NK-92 treated with Interleukin-12 subunit alpha and Interleukin-12 subunit beta, amount 100 ng/mL, for 24 hours (cell line): Measurements from ENCODE around the gene REM2.
"Not testable (repeated sequence)": the region's sequence is repeated elsewhere in the genome, so short reads cannot be mapped to it uniquely, and the experiment has no call there.

Experiments used
- DNase-seq: peaks from one replicate; lab custom pipeline; 2025; lab: John Stamatoyannopoulos, UW

Gene REM2

DNA sequence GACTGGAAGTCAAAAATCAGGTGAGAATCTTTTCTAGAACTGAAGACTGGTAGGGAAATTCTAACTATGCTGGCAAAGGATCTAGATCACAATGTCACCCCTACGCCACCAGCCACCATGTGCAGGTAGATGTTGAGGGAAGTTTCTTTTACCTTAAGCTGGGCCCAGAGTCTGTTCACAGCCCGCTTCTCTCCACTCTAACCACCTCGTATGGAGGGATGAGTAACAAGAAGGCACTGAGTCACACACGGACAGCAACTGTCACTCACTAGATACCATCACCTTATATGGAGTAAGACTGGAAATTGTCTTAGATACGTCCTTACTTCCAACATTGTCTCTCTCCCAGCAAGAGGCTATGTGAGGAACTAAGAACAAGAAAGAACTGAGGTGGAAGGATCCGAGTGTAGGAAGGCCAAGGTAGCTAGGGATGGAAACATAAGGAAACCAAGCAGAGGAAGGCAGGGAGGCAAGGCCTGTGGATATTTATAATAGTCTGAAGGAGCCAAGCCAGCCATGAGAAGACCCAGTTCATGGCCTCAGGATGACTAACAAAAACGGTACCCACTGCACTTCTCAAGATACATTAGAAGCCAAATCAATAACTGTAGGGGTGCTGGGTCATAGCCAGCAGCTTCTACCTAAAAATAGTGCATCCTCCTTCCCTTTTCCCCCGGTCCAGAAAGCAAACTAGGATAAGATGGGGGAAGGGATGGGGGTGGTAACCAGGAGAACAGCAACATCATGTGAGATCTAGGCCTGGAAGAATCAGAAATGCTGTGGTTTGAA, 15.5 kb downstream of the REM2 start:
- DNase-seq = no peak

DNA sequence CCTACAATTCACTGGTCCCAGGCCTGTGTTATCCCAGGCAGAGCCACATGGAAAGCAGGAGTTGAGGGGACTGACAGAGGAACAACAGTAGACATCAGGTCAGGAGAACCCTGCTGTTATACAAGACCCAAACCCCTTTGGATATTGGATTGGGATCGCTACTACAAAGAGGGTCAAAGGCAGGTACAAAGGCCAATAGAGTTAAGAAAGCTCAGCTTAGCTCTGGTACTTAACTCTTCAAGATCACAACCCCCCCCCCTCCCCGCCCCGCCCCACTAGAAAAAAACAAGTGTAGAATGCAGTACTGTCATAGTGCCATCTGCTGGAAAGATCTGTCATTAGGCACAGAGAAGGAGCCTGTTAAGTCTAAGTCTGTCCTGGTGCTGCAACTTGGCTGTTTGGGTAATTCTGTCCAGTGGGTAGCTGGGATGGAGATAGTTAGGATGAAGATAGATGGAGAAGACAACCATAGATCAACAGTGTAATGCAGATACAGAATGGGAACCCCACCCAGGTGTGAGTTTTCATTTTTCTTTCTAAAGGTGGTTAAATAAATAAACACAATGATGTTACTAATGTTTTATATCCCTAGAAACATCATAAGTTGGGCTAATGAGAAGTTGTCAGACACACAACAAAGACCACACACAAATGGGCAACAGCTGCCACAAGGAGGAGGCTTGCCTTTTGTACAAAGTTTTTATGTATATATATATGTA, 17.2 kb downstream of the REM2 start:
- no peak for DNase-seq

DNA sequence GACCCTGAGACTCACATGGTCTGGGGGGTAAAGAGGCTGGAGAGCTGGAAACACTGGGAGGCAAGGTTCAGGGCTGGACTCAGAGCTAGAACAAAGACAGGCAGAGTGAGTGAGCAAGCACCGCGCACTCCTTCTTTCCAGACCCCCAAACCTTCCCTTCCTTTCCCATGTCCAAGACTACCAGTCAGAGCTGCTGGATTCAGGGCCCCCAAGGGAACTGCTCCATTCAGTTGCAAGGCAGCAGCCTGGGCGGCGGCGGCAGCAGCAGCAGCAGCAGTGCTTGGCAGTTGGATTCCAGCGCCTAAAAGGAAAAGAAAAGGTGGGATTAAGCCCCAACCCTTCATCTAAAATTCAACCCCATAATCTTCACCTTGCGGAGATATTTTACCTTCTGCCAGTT, 18.8 kb downstream of the REM2 start:
- DNase-seq = no peak

DNA sequence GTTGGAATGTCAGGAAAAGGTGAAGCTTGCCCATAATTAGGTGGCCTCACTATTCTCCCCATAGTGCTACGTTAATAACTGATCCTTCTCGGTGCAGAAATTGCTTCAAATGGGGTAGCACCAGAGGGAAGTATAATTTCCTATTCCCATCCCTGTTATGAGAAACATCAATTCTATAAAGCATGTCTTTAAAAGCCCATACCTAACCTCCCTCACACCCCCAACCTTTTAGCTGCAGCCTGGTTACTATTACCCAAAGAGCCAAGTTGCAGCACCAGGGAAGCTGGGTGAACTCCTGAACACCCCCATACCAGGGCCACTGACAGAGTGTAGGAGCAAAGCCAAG, 20.7 kb downstream of the REM2 start:
- no peak for DNase-seq

DNA sequence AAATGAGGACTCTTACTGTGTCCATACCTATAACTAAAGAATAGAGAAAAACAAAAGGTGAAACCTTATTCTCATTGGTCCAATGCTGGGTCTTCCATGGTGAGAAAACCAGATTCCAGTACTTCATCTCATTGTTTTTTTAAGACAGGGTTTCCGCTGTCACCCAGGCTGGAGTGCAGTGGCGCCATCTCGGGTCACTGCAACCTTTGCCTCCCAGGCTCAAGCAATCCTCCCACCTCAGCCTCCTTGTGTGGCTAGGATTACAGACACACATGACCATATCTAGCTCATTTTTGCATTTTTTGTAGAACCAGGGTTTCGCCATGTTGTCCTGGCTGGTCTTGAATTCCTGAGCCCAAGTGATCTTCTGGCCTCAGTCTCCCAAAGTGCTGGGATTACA, 22.6 kb downstream of the REM2 start:
- DNase-seq = no peak

DNA sequence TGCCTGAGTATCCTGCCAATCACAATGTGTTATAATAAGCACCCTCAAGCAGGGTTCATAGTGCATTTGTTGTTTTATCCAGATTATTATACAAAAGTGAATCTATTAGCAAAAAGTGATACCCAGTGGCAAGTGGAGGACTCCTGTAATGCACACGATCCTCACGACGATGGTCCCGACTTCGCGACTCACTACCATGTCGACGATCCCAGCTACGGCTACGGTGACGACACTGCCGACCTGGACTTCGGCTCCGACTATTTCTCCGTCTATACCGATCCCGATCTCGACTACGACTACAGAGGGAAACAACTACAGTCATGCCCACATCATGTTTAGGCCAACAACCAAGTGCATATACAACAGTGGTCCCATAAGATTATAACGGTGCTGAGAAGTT, 23.1 kb downstream of the REM2 start:
- DNase-seq = no peak

DNA sequence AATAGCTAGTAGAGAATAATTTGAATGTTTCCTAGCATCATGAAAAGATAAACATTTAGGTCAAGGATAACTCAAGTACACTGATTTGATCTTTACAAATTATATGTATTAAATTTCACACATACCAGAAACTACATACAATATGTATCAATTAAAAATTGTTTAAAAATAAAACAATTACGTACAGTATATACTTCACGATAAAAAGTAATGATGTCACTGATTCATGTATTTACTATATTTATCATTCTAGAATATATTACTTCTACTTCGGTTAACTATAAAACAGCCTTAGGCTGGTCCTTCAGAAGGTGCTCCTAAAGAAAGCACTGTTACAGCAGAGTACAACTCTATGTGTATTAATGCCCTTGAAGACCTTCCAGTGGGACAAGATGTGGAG, 24.4 kb downstream of the REM2 start:
- no peak for DNase-seq

DNA sequence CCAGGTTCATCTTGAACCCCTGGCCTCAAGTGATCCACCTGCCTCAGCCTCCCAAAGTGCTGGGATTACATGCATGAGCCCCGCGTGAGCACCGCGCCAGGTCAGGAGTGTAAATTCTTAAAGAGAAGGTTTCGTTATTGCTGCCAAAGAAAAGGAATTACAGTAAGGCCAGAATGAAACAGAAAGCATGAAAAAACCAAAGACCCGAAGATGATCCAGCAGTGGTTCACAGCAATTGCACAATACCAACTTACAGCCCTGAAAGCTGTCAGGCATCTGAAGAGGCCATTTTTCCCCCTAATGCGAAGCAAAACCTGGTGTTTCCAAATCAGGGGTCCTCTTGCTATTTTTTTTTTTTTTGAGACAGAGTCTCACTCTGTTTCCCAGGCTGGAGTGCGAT, 25.6 kb downstream of the REM2 start:
- DNase-seq = peak; percentile 19

DNA sequence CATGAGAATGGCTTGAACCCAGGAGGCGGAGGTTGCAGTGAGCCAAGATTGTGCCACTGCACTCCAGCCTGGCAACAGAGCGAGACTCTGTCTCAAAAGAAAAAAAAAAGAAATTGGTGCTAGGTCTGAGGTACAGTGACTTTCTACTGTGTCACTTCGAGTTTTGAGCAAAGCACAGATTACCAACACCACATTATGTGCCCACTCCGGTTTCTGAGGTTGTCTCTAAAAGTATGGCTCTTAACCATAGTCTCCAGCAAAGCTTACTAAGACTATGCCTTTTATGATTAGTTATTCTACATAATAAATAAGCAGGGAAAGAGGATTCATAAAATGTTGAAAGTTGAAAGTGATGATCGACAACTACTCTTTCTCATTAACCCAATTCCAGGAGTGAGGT, 27.9 kb downstream of the REM2 start:
- DNase-seq = no peak

DNA sequence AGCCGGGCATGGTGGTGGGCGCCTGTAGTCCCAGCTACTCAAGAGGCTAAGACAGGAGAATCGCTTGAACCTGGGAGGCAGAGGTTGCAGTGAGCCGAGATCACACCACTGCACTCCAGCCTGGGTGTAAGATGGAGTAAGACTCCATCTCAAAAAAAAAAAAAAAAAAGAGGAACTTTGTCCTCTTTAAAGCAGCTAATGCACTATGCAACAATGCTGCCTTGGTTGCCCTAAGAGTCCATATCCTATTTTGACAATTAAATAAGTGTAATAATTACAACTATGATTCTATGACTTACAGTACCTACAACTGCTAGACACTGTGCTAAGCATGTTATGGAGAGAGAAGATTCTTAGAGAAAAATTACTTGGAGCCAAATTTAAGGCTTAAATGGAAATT, 31.8 kb downstream of the REM2 start:
- not testable (repeated sequence) for DNase-seq

DNA sequence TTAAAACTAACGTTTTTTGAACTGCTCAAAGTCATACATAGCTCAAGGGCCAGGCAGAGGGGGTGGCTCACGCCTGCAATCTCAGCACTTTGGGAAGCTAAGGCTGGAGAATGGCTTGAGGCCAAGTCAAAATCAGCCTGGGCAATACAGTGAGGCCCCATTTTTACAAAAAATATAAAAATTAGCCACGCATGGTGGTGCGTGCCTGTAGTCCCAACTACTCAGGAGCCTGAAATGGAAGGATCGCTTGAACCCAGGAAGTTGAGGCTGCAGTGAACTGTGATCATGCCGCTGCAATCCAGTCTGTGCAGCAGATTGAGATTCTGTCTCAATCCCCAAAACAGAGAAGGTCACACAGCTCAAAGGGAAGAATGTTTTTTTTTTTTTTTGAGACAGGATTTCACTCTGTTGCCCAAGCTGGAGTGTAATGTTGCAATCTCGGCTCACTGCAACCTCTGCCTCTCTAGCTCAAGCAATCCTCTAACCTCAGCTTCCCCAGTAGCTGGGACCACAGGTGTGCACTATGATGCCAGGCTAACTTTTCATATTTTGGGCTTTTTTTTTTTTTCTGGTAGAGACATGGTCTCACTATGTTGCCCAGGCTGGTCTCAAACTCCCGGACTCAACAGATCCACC, 33.0 kb downstream of the REM2 start:
- peak; percentile 13 for DNase-seq

DNA sequence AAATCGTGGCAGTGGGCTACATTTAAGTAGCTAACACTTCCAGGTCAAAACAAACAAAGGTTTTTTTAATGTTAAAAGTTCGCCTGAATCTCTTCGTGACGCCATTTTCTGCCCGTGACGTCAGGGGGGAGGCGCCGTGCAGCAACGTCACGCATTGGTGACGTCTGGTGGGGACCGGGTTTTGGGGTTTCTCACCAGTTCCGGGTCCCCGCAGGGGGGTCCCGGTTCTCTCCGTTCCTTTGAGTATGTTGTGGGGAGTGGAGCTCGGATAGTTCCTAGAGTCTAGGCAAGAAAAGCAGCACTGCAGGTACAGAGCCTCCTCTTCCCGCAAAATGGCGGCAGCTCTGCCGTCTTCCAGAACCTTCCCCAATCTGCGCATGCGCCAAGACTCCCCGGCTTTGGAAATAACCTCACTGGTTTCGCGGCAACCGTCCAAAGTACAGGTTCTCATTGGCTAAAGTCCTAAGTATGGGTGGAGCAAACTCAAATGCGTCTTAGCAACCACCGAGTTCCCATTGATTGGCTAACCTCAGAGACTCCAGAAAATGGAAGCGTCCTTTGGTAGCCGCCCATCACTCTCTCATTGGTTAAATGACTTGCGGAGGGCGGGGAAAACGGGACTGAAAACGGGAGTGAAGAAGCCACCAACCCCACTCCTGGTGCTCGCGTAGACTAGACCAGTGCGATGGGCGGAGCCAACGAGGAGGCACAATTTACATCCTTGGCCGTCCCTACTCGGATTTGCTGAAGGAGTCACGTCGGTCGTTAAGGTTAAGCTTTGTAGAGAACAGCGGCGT, 36.0 kb downstream of the REM2 start, which contains the start of gene RBM23:
TSS of gene RBM23 (minus strand) at position 346 of the 797 bp plus-strand sequence.
- DNase-seq = peak; percentile 100

DNA sequence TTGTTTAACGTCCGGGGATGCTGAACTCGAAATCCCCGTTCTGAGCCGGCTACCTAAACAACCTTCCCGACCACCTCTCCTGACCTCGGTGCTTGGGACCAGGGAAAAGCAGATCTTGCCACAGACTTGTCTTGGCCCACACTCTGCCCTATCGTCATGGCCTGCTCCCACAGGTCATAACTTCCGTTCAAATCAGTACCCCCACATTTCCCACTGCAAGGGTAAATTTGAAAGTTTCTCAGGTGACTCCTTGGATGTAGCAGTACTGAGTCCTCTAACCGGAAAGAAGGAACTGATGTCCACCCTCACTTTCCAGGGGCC, 36.5 kb downstream of the REM2 start:
- DNase-seq = no peak

DNA sequence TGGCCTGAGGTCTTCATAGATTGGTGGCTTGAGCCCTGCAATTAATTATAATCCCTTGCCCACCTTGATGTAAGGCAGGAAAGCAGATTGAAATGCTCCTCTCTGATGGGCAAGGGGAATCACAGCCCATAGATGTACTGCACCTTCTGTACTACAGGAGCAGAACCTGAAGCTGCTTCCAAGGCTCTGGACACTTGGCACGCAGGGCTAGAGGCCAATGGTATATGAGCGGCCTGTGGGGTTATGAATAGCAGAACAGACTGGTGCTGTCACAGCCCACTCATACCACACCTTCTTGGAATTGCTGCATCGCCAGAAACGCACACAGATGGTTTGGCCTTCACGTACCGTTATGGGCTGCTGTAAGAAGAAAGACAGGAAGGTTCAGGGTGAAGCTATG, 37.7 kb downstream of the REM2 start:
- DNase-seq = no peak

DNA sequence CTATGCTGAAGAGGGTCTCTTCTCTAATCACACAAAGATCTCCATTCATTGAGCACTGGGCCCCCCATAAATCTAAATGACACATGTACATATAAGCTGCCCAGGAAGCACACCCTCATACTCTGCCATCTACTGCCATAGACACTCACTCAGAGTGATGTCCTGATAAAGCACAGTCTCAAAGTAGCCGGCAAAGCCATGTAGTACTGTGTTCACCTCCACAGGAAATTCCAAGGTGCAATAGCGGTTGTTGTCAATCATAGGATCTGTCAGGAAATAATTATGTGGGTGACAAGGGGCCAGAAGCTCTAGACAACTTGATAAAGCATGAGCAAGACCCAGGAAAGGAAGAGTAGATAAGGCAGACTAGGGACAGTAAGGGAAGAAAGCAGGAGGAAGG, 39.3 kb downstream of the REM2 start:
- no peak for DNase-seq

DNA sequence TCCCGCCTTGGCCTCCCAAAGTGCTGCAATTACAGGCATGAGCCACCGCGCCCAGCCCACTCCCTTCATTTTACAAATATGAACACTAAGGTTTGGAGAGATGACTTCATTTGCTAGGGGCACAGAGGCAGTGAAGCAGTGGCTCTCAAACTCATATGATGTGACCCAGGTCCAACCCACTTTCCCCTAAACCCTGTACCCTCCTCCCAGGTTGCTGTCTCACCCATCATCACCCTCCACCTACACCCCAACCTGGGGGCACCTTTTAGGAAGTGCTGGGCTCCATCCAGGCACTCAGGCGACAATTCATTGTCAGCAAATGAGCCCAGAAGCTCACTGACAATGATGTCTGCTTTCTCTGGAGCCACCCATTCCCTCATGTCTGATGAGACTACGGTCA, 40.7 kb downstream of the REM2 start:
- DNase-seq = no peak

DNA sequence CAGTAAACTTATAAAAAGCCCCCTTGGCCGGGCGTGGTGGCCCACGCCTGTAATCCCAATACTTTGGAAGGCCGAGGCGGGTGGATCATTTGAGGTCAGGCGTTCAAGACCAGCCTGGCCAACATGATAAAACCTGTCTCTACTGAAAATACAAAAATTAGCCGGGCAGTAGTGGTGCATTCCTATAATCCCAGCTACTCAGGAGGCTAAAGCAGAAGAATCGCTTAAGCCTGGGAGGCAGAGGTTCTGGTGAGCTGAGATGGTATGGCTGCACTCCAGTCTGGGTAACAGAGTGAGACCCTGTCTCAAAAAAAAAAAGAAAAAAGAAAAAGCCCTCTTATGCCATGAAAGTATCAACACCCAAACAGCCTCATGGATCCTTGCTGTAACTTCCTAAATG, 42.5 kb downstream of the REM2 start:
- DNase-seq = no peak

DNA sequence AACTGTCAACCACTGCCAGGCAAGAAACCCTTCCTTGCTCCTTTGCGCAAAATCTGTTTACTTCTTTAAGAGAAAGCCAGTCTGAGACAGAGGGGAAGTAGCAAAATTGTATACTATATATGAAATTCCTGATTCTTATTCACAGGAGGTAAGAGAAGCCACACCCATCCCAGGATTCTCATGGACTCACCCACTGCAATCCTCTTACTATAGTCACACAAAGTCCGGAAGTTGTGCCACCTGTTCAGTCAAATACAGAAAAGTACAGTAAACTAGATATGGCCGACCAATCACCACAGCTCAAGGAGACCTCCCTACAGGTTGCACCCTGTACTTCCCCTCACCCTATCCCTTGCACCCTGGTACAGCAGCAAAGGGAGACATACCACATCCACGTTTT, 43.3 kb downstream of the REM2 start:
- no peak for DNase-seq

DNA sequence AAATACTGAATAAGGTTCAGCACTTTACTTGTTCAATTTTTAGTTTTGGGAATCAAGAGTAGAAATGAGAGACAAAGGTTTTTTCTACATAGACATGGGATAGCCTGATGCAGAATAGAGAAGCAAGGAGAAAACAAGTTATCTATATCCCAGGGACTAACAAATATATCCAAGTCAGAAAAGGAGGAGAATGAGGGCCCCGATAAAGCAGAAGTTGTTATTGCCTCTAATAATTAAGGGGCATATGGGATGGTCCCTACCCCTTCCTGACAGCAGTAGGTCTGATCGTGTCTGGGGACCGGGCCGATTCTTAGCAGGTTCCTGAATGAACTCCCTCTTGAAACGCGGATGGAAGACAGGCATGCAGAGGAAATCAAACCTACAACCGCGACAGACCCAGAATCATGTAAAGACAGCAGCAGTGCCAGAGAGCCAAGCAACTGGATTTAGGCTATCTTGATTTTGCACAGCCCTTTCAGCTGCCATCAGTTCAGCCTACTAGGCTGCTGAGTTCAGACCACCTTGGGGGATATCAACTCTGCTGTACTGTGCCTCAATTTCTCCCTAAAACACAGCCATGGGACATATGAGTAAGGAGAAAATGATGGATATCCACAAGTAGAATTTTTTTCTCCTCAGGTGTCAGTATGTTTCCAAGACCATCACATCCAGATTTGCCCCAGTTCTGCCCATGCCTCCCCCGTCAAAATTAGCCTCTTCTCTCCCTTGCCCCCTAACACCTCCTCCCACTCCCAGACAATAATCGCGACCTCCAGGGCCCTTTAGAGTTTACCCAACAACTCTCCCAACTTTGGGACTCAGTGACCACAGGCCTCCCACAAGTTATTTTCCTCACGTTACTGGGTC, 45.4 kb downstream of the REM2 start:
- peak; percentile 15 for DNase-seq

DNA sequence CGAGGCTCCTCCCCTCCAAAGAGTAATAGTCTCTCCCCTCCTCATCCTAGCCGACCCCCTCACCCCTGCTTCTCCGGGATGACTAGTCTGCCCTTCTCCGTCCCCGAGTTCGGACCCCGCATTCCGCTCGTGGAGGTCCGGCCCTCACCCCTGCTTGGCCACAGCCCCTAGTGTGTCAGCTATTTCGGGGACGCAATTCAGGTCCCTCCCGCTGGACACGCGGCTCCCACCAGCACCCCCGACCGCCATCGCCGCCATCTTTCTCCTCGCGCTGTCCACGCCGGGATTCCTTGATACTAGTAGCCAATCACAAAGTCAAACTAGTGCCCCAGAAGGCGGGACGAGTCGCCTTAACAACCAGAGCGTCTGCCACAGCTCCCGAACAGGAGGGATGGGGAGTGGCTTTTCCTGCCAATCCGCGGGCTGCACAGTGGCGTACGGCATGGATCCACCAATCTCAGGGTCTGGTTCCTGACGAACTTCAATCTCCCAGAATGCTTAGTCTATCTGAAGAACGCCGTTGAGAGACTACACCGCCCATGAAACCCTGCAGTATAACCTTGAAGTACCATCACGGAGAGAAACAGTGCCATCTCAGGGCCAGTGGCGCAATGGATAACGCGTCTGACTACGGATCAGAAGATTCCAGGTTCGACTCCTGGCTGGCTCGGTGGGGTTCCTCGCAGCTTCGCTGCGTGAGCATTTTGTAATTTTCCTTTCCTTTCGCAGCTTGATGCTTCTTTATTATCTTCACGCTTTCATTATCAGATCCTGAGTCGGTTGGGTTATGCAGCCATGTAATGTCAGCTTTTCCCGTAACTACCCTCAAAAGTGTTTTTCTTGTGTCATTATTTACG, 46.3 kb downstream of the REM2 start, which contains the start of gene PRMT5:
TSS of gene PRMT5 (minus strand) at position 273 of the 857 bp plus-strand sequence. CDS start at position 258, 15 bp downstream.
- DNase-seq = peak; percentile 97
